Astrocyte (in vitro differentiated cells and primary cell): Measurements from ENCODE around the gene ATXN3L. TPM values are rescaled to one million over a fixed set of nuclear protein-coding genes. Genes with fewer than 3 reads are reported as not detected.
A peak's percentile ranks its signal among the peaks of the same experiment; 100 is the strongest.

Source experiments
- DNase-seq: peaks from one replicate; pipeline ENCODE4 v3.0.0-alpha.2; 2010; ENCODE audit warnings: low read depth
- FAIRE-seq: peaks from 2 replicates; lab custom pipeline; 2011; peaks lifted over from hg19 to GRCh38; lab: Jason Lieb, UNC
- H2AFZ ChIP-seq: 2 replicates; pipeline ENCODE4 v1.6.0; 2012; ENCODE audit warnings: low read depth, low read length, inconsistent platforms
- H3K27ac ChIP-seq: 2 replicates; pipeline ENCODE4 v1.5.1; 2011; ENCODE audit warnings: low read depth, low read length, inconsistent platforms
- H3K27me3 ChIP-seq: 2 replicates; pipeline ENCODE4 v1.6.0; 2011; ENCODE audit warnings: low read length, inconsistent platforms; ENCODE audit not compliant: insufficient read depth
- H3K36me3 ChIP-seq: 2 replicates; pipeline ENCODE4 v1.5.1; 2011; ENCODE audit warnings: low read length, inconsistent platforms; ENCODE audit not compliant: insufficient read depth
- H3K4me1 ChIP-seq: 2 replicates; pipeline ENCODE4 v1.5.1; 2011; ENCODE audit warnings: low read length, inconsistent platforms; ENCODE audit not compliant: insufficient read depth
- H3K4me2 ChIP-seq: 2 replicates; pipeline ENCODE4 v1.6.0; 2012; ENCODE audit warnings: low read length, inconsistent platforms
- H3K4me3 ChIP-seq: 2 replicates; pipeline ENCODE4 v1.5.1; 2011; ENCODE audit warnings: low read depth, mild to moderate bottlenecking, low read length, inconsistent platforms; ENCODE audit not compliant: insufficient read depth
- H3K79me2 ChIP-seq: 2 replicates; pipeline ENCODE4 v1.6.0; 2012; ENCODE audit warnings: mild to moderate bottlenecking, low read length, inconsistent platforms; ENCODE audit not compliant: insufficient read depth
- H3K9ac ChIP-seq: 2 replicates; pipeline ENCODE4 v1.6.0; 2012; ENCODE audit warnings: mild to moderate bottlenecking, low read length, inconsistent platforms
- H3K9me3 ChIP-seq: 2 replicates; pipeline ENCODE4 v1.5.1; 2012; ENCODE audit warnings: low read depth, mild to moderate bottlenecking, low read length, inconsistent platforms; ENCODE audit not compliant: insufficient read depth
- H4K20me1 ChIP-seq: 2 replicates; pipeline ENCODE4 v1.6.0; 2012; ENCODE audit warnings: low read length, inconsistent platforms; ENCODE audit not compliant: insufficient read depth
- H3K27ac Mint-ChIP-seq: one replicate; pipeline ENCODE4 v1.8.0; 2021; ENCODE audit warnings: mild to moderate bottlenecking, mixed read lengths; ENCODE audit not compliant: unreplicated experiment
- H3K27me3 Mint-ChIP-seq: one replicate; pipeline ENCODE4 v1.8.0; 2021; ENCODE audit warnings: low read depth, mixed read lengths; ENCODE audit not compliant: unreplicated experiment
- H3K36me3 Mint-ChIP-seq: one replicate; pipeline ENCODE4 v1.8.0; 2021; ENCODE audit warnings: low read depth, mixed read lengths; ENCODE audit not compliant: unreplicated experiment
- H3K4me1 Mint-ChIP-seq: one replicate; pipeline ENCODE4 v1.8.0; 2021; ENCODE audit warnings: low read depth, mixed read lengths; ENCODE audit not compliant: unreplicated experiment
- H3K4me3 Mint-ChIP-seq: one replicate; pipeline ENCODE4 v1.8.0; 2021; ENCODE audit warnings: mild to moderate bottlenecking, moderate library complexity, mixed read lengths; ENCODE audit not compliant: unreplicated experiment
- H3K9me3 Mint-ChIP-seq: one replicate; pipeline ENCODE4 v1.8.0; 2021; ENCODE audit warnings: mild to moderate bottlenecking, mixed read lengths; ENCODE audit not compliant: unreplicated experiment
- EZH2 ChIP-seq: IDR thresholded peaks from 2 replicates; pipeline ENCODE4 v1.6.1; 2012; ENCODE audit warnings: mild to moderate bottlenecking, low read length, inconsistent platforms; ENCODE audit not compliant: insufficient read depth
- total RNA-seq: library from RNA; stranded (reverse); gene quantifications from 2 replicates; pipeline ENCODE4 v1.2.1, GENCODE V29; 2021
- TF ChIP-seq, protein P1 (sequence below): IDR thresholded peaks from 2 replicates; pipeline ENCODE4 v1.5.1; 2011; ENCODE audit warnings: low read depth, mild to moderate bottlenecking, inconsistent platforms, low read length, moderate library complexity; ENCODE audit not compliant: insufficient read depth

The ATXN3L gene
- total RNA-seq, 1 donor from 2014 or later: not detected

DNA sequence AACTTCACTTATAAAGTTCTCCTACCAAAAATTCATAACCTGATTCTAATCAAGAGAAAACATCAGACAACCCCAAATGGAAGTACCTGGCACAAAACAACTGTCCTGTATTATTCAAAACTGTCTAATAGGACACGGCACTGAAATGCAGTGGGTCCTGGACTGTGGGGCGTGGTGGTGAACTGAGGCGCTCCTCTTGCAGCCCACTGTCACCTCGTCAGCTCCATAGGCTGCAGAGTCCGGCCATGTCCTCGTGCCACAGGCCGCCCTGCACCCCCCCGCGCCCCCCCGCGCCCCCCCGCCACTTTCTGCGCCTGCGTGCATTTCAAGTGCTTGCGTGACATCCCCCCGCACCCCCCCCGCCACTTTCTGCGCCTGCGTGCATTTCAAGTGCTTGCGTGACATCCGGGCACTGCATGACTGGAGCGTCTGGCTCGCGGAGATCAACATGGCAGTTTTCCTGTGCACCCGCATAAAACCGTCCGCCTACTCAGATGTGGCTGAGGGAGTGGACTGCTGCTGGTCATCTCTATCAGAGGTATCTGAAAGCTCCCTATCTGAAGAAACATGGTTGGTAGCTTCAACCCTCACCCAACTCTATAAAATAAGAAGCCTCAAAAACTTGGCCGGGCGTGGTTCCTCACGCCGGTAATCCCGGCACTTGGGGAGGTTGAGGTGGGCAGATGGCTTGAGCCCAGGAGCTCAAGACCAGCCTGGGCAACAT, 28.8 kb downstream of the ATXN3L start:
- TF ChIP-seq, protein P1, sequence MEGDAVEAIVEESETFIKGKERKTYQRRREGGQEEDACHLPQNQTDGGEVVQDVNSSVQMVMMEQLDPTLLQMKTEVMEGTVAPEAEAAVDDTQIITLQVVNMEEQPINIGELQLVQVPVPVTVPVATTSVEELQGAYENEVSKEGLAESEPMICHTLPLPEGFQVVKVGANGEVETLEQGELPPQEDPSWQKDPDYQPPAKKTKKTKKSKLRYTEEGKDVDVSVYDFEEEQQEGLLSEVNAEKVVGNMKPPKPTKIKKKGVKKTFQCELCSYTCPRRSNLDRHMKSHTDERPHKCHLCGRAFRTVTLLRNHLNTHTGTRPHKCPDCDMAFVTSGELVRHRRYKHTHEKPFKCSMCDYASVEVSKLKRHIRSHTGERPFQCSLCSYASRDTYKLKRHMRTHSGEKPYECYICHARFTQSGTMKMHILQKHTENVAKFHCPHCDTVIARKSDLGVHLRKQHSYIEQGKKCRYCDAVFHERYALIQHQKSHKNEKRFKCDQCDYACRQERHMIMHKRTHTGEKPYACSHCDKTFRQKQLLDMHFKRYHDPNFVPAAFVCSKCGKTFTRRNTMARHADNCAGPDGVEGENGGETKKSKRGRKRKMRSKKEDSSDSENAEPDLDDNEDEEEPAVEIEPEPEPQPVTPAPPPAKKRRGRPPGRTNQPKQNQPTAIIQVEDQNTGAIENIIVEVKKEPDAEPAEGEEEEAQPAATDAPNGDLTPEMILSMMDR: no peak
- TF ChIP-seq EZH2: no peak
- H3K27ac ChIP-seq: no peak overlapping the region
- no peaks in the 10 kb centered on the region for H3K9me3 Mint-ChIP-seq
- no peak overlapping the region for H3K4me3 Mint-ChIP-seq
- no peaks in the 10 kb centered on the region for H3K27me3 Mint-ChIP-seq
- peaks cover 12% of the 10 kb centered on the region for H3K4me1 ChIP-seq
- H3K4me2 ChIP-seq: no peak overlapping the region
- no peak for DNase-seq
- no peak overlapping the region for H2AFZ ChIP-seq
- no peaks in the 10 kb centered on the region for H3K79me2 ChIP-seq
- no peaks in the 10 kb centered on the region for H3K27me3 ChIP-seq
- H3K36me3 Mint-ChIP-seq: no peaks in the 10 kb centered on the region
- FAIRE-seq: peak; percentile 96
- H3K9ac ChIP-seq: no peak overlapping the region
- no peaks in the 10 kb centered on the region for H3K36me3 ChIP-seq
- H4K20me1 ChIP-seq: no peaks in the 10 kb centered on the region
- H3K4me1 Mint-ChIP-seq: peaks cover 16% of the 10 kb centered on the region
- H3K4me3 ChIP-seq: no peak overlapping the region
- H3K27ac Mint-ChIP-seq: no peak overlapping the region
- H3K9me3 ChIP-seq: no peaks in the 10 kb centered on the region

DNA sequence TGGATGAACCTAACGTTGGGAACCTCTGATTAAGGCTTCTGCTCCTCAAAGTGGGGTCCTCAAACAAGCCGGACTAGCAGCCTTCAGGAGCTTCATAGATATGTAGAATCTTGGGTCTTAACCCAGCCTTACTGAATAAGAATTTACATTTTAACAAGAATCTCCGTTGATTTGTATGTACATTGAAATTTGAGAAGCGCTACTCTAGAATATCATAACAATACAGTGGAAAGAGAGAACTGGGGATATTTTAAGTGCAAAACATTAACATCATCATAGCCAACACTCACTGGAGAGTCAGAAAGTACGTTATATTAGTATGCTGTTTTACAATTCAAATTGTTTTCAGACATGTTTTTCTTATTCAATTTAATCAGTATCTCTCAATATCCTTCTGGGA, 31.2 kb downstream of the ATXN3L start:
- no peak overlapping the region for H3K4me3 ChIP-seq
- Mint-ChIP-seq H3K27me3 (no peaks in the 10 kb centered on the region), H3K27ac (peak overlapping the region; percentile 93), H3K4me1 (peaks cover 28% of the 10 kb centered on the region), H3K36me3 (no peaks in the 10 kb centered on the region), H3K9me3 (no peaks in the 10 kb centered on the region), H3K4me3 (no peak overlapping the region)
- FAIRE-seq (peak; percentile 13), DNase-seq (no peak)
- no peak overlapping the region for H3K9ac ChIP-seq
- H3K79me2 ChIP-seq: no peaks in the 10 kb centered on the region
- H3K36me3 ChIP-seq: no peaks in the 10 kb centered on the region
- H3K27ac ChIP-seq: peak overlapping the region; percentile 84
- peaks cover 19% of the 10 kb centered on the region for H3K4me1 ChIP-seq
- peaks cover 2% of the 10 kb centered on the region for H3K9me3 ChIP-seq
- H3K27me3 ChIP-seq: no peaks in the 10 kb centered on the region
- H3K4me2 ChIP-seq: no peak overlapping the region
- H2AFZ ChIP-seq: no peak overlapping the region
- H4K20me1 ChIP-seq: no peaks in the 10 kb centered on the region
- TF ChIP-seq, protein P1: no peak
- TF ChIP-seq EZH2: no peak

DNA sequence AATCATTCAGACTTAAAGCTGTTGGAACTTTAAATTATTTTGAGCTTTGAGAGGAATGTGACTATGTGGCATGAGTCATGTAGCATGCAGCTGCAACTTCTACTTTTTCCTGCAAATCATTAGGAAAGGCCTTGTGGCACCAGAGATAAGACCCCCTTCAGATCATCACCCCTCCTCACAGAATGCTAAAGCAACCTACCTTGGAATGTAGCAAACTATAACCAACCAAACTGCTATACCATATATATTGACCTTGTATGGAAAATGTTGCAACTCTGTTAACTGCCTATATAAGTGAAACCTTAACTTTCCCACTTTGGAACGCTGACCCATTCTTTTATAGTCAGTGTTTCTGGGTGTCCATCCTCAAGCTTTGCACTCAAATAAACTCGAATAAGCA, 32.0 kb downstream of the ATXN3L start:
- no peaks in the 10 kb centered on the region for H4K20me1 ChIP-seq
- H3K79me2 ChIP-seq: no peaks in the 10 kb centered on the region
- no peaks in the 10 kb centered on the region for H3K36me3 ChIP-seq
- Mint-ChIP-seq H3K27me3 (no peaks in the 10 kb centered on the region), H3K9me3 (no peaks in the 10 kb centered on the region), H3K4me3 (no peak overlapping the region), H3K4me1 (peaks cover 33% of the 10 kb centered on the region), H3K27ac (peak overlapping the region; percentile 93), H3K36me3 (no peaks in the 10 kb centered on the region)
- peak; percentile 81 for DNase-seq
- H3K9ac ChIP-seq: peak overlapping the region; percentile 59
- TF ChIP-seq EZH2: no peak
- TF ChIP-seq, protein P1: no peak
- H2AFZ ChIP-seq: no peak overlapping the region
- H3K4me2 ChIP-seq: peak overlapping the region; percentile 48
- H3K4me3 ChIP-seq: no peak overlapping the region
- peak overlapping the region; percentile 84 for H3K27ac ChIP-seq
- H3K9me3 ChIP-seq: peaks cover 2% of the 10 kb centered on the region
- H3K4me1 ChIP-seq: peaks cover 24% of the 10 kb centered on the region
- FAIRE-seq: peak; percentile 100
- no peaks in the 10 kb centered on the region for H3K27me3 ChIP-seq
